Mesothelial cell of epicardium (in vitro differentiated cells): Measurements from ENCODE around the gene MAOB. TPM values are rescaled to one million over a fixed set of nuclear protein-coding genes. Genes with fewer than 3 reads are reported as not detected.

Experiments used
- DNase-seq, 2 experiments: peaks; one replicate each; pipeline ENCODE4 v3.0.0; 2021; ENCODE audit warnings: low spot score in 2 of 2; ENCODE audit not compliant: unreplicated experiment in 2 of 2
- H3K27ac Mint-ChIP-seq: 2 replicates; pipeline ENCODE4 v1.8.0; 2021; ENCODE audit warnings: mixed read lengths
- H3K27me3 Mint-ChIP-seq: 2 replicates; pipeline ENCODE4 v1.8.0; 2021; ENCODE audit warnings: low read depth, mixed read lengths
- H3K36me3 Mint-ChIP-seq: 2 replicates; pipeline ENCODE4 v1.8.0; 2021; ENCODE audit warnings: mixed read lengths
- H3K4me1 Mint-ChIP-seq: 2 replicates; pipeline ENCODE4 v1.8.0; 2021; ENCODE audit warnings: mixed read lengths
- H3K4me3 Mint-ChIP-seq: 2 replicates; pipeline ENCODE4 v1.8.0; 2021; ENCODE audit warnings: mild to moderate bottlenecking, moderate library complexity, mixed read lengths
- H3K9me3 Mint-ChIP-seq: 2 replicates; pipeline ENCODE4 v1.8.0; 2021; ENCODE audit warnings: mixed read lengths
- total RNA-seq: library from RNA; stranded (reverse); gene quantifications from 3 replicates; pipeline ENCODE4 v1.2.1, GENCODE V29; 2021
- TF ChIP-seq, protein P1 (sequence below): fragments of 200-600 bp; sonication (generic); IDR thresholded peaks from one replicate; pipeline ENCODE4 v1.5.0; 2021; ENCODE audit warnings: antibody characterized with exemption; ENCODE audit not compliant: unreplicated experiment

MAOB gene
- total RNA-seq, 1 donor from 2014 or later, result 0.65 TPM

DNA sequence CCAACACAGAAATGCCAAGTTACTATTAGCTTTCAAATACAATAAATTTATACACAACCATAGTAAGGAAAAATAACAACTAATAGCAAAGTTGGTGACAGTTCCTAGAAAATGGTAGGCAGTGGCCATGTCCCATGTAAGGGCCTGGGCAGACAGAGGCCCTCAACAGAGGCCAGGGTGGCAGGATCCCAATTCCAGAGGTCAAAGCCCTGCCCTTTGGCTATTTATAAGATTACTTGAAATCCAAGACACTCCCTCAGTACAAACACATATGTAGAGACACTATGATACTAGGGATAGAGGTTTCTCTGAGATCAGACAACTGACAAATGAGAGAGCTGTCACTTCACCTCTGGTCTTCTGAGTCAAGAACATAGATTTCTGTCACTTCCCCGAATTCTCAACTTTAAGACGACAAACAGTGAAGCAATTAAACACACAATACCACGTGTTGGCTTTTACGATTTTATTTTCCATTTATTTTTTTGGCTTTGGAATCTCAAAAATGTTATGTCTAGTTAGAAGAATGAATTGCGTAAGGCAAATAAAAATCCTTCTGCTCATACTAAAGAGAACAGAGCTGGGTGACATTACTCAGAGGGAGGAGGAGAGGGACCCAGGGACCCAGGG, 16.3 kb upstream of the MAOB start:
- H3K9me3 Mint-ChIP-seq, result peaks cover 18% of the 10 kb centered on the region
- no peaks in the 10 kb centered on the region for H3K36me3 Mint-ChIP-seq
- H3K4me3 Mint-ChIP-seq, result no peak overlapping the region
- TF ChIP-seq, protein P1, sequence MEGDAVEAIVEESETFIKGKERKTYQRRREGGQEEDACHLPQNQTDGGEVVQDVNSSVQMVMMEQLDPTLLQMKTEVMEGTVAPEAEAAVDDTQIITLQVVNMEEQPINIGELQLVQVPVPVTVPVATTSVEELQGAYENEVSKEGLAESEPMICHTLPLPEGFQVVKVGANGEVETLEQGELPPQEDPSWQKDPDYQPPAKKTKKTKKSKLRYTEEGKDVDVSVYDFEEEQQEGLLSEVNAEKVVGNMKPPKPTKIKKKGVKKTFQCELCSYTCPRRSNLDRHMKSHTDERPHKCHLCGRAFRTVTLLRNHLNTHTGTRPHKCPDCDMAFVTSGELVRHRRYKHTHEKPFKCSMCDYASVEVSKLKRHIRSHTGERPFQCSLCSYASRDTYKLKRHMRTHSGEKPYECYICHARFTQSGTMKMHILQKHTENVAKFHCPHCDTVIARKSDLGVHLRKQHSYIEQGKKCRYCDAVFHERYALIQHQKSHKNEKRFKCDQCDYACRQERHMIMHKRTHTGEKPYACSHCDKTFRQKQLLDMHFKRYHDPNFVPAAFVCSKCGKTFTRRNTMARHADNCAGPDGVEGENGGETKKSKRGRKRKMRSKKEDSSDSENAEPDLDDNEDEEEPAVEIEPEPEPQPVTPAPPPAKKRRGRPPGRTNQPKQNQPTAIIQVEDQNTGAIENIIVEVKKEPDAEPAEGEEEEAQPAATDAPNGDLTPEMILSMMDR, result no peak
- H3K4me1 Mint-ChIP-seq, result no peaks in the 10 kb centered on the region
- no peak overlapping the region for H3K27ac Mint-ChIP-seq
- no peaks in the 10 kb centered on the region for H3K27me3 Mint-ChIP-seq
- DNase-seq, result no peak

DNA sequence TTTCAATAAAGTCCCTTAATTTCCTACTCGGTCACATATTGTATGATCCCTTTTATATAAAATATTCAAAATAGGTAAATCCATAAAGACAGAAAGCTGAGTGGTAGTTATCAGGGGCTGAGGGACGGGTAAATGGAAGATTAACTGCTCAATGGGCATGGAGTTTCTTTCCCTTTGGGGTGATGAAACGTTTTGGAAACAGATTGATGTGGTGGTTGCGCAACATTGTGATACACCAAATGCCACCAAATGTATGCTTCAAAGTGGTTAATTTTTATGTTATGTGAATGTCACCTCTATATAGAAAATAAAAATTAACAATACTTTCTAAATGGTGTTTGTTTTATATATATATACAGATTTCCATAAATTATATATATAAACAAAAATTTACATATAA, 15.0 kb upstream of the MAOB start:
- no peaks in the 10 kb centered on the region for H3K36me3 Mint-ChIP-seq
- H3K4me3 Mint-ChIP-seq, result no peak overlapping the region
- H3K27me3 Mint-ChIP-seq, result no peaks in the 10 kb centered on the region
- H3K27ac Mint-ChIP-seq, result no peak overlapping the region
- no peaks in the 10 kb centered on the region for H3K4me1 Mint-ChIP-seq
- TF ChIP-seq, protein P1, result no peak
- DNase-seq, result no peak
- H3K9me3 Mint-ChIP-seq, result peaks cover 16% of the 10 kb centered on the region

DNA sequence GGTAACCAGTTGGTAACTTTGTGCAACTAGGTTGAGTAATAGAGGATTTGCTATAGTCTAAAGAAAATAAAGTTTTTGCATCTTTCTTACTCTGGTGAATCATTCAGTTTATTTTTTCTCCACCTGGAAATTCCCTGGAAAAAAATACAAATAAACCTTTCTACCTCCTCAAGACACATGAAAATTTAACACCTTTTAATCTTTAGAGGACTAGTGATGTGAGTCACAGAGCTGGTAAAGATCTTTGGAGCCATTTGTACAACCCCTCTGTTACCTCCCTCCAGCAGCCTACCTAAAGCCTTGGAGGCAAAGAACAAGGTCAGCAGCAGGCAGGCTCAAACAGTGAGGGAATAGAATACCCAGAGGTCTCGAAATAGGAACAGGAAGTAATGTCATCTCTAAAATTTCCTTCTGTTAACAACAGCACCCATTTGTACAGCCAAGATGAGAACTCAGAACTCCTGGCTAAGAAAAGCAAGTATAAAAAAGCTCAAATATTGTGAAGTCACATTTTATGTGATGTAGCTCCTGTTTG, 10.2 kb upstream of the MAOB start:
- H3K4me1 Mint-ChIP-seq, result no peaks in the 10 kb centered on the region
- H3K27me3 Mint-ChIP-seq, result no peaks in the 10 kb centered on the region
- H3K9me3 Mint-ChIP-seq, result peaks cover 43% of the 10 kb centered on the region
- H3K27ac Mint-ChIP-seq, result no peak overlapping the region
- TF ChIP-seq, protein P1, result no peak
- no peak overlapping the region for H3K4me3 Mint-ChIP-seq
- no peak for DNase-seq
- H3K36me3 Mint-ChIP-seq, result peaks cover 3% of the 10 kb centered on the region

DNA sequence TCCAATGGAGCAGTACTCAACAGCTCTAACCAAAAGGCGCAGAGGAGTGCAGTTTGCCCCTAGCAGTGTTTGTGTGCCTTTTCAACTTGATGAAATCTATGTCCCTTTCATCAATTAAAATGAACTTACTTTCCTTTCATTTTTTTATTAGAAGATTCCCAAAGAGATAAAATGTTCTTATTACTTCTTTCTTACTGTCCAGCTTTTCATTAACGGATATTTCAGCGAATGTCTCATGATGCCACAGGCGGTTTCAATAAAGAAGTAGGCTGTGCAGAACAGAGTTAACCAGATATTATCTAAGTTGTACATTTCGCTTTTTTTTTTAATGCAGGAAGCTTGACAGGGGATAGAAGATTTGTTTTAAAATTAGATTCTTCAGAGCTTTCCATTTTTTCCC, 3.4 kb upstream of the MAOB start:
- no peak overlapping the region for H3K4me3 Mint-ChIP-seq
- H3K27ac Mint-ChIP-seq, result no peak overlapping the region
- H3K36me3 Mint-ChIP-seq, result peaks cover 3% of the 10 kb centered on the region
- H3K27me3 Mint-ChIP-seq, result peaks cover 28% of the 10 kb centered on the region
- no peaks in the 10 kb centered on the region for H3K4me1 Mint-ChIP-seq
- H3K9me3 Mint-ChIP-seq, result peaks cover 44% of the 10 kb centered on the region
- TF ChIP-seq, protein P1, result no peak
- no peak for DNase-seq

DNA sequence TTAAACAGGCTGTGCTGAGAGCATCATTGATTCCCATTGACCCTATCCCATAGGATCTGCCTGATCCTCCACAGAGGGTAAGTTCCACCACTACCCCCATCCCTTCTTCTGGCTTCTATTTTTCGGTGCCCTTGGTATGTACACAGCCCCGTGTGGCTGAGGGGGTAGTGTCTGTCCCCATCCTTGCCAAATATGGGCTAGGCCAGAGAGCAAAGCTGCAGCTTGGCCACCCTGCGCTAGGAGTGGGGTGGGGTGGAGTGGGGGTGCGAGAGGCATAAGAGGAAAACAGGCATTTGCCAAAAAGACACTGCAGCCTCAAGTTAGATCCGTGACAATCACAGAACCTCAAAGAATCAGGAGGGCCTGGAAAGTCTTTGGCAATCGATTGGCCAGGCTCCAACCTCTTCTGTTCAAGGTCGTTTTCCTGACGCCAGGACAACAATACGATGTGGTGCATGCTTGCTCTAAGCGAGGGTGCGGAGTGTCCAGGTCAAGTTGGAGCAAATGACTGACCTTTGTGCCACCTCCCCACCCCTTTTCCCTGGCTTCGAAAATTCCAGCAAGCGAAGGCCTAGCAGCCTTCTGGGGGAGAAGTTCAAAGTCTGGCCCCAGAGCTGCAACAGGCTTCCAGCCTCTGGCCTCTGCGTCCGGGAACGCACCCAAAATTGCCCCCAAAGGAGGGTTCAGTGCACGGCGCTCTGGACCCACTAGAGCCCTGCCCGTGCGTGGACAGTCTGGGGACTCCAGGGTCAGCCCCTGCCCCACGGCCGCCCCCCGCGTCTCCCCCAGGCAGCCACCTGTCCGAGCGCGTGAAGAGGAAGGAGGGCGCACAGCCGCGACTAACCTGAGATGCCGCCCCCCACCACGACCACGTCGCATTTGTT, 598 bp downstream of the MAOB start:
- Mint-ChIP-seq H3K4me3 (peak overlapping the region; percentile 20), H3K27me3 (peaks cover 45% of the 10 kb centered on the region), H3K27ac (no peak overlapping the region), H3K4me1 (no peaks in the 10 kb centered on the region), H3K36me3 (no peaks in the 10 kb centered on the region), H3K9me3 (peaks cover 14% of the 10 kb centered on the region)
- TF ChIP-seq, protein P1, result no peak
- no peak for DNase-seq
